ENCODE measurements around the gene FBXL19. TPM values are rescaled to one million over a fixed set of nuclear protein-coding genes. Genes with fewer than 3 reads are reported as not detected.

Gene FBXL19
- total and polyA plus RNA-seq, 9 of the 15 experiments (the other 6 are each of a cell fraction or from before 2014, with no cell fraction given): 0.13 to 48.0 (median 13.5) TPM; not detected in 1

GRCh38 chr16:30893417-30893743 is 30.0 kb upstream of the FBXL19 start:
- H3K36me3 ChIP-seq (ENCODE audit: control insufficient read depth, insufficient read depth, low read length): peaks cover 36% of the 10 kb centered on the region; the same call in 2 of the 3 replicates
- 1% methylated on average over 11 of the region's 11 CpGs for WGBS (ENCODE audit: insufficient coverage, low coverage, missing lambda C conversion rate)
- in situ Hi-C loops (cut with MboI): no loop called here
- TF ChIP-seq POLR2AphosphoS5 (IDR thresholded peaks at IDR 0.05; ENCODE audit: control insufficient read depth, insufficient read depth, low read depth, low read length) (0 out of 2 replicates have a peak, but pooled peaks have one; percentile 3), STAG1 (CRISPR knock-in tag; IDR thresholded peaks at IDR 0.05; ENCODE audit: borderline replicate concordance) (0 out of 2 replicates have a peak, but pooled peaks have one; percentile 5), CXXC5 (CRISPR knock-in tag; IDR thresholded peaks at IDR 0.05) (no peak), ZNF311 (CRISPR knock-in tag; IDR thresholded peaks at IDR 0.05) (no peak), ETV5 (CRISPR knock-in tag; IDR thresholded peaks at IDR 0.05; ENCODE audit: low read depth) (peak; percentile 20), ZBTB40 (IDR thresholded peaks at IDR 0.05) (peak; percentile 46; the same call in 1 of the 2 replicates), ZBTB40 (CRISPR knock-in tag; IDR thresholded peaks at IDR 0.05) (no peak), HLTF (IDR thresholded peaks at IDR 0.05) (no peak), CEBPZ (IDR thresholded peaks at IDR 0.05; ENCODE audit: borderline replicate concordance, low read depth, low read length) (no peak), MEF2A (IDR thresholded peaks at IDR 0.05; ENCODE audit: control insufficient read depth, low read depth, low read length) (no peak)

More at GRCh38 chr16:30893417-30893743, 30.0 kb upstream of the FBXL19 start:
- peaks cover 35 to 47% of the 10 kb centered on the region in 2 experiments for H3K4me1 ChIP-seq (replicated peaks in 1 of 2; ENCODE audit: control insufficient read depth in 2 of 2, insufficient read depth in 2 of 2, low read length in 2 of 2)
- H2AFZ ChIP-seq (ENCODE audit: low read depth, low read length): peak overlapping the region; percentile 90
- no peaks in the 10 kb centered on the region for H3K27me3 ChIP-seq (ENCODE audit: control insufficient read depth in 2 of 2, insufficient read depth in 2 of 2, low read length in 2 of 2)
- peaks cover 22% of the 10 kb centered on the region for H3K79me2 ChIP-seq (ENCODE audit: control insufficient read depth, insufficient read depth, low read length)
- ChIA-PET POLR2A (interaction anchor here (0.6 to 1.6 kb wide), 3 partner anchors 11 to 18 kb away, joined by 3 to 12 read pairs (median 6); no protein-coding TSS in a partner anchor), CTCF (ENCODE audit: low intra/inter-chr PET ratio) (interaction anchor here (1.5 kb wide), 1 partner anchor 48 kb away, joined by 7 read pairs; no protein-coding TSS in a partner anchor)
- no peaks in the 10 kb centered on the region for H4K20me1 ChIP-seq (replicated peaks; ENCODE audit: control insufficient read depth, insufficient read depth, low read length)
- H3K27ac ChIP-seq (ENCODE audit: extremely low read depth, low read depth, low read length): peak overlapping the region; percentile 90
- DNase-seq (ENCODE audit: extremely low read depth in 1 of 4, low spot score in 3 of 4): peak in 3 of 4 experiments; percentile 19 to 59 (median 58)
- no peaks in the 10 kb centered on the region for H3K9me3 ChIP-seq (replicated peaks; ENCODE audit: control insufficient read depth, insufficient read depth, low read depth, low read length)
- no peak for FAIRE-seq
- peak overlapping the region; percentile 67 for H3K4me3 ChIP-seq
- ATAC-seq: no peak
- H3K9me1 ChIP-seq (ENCODE audit: control insufficient read depth, insufficient read depth, low read length): no peaks in the 10 kb centered on the region
- BruUV-seq (replicated peaks): no TSS peak
- intact Hi-C loops (cut with micrococcal nuclease): no loop called here
- peak overlapping the region; percentile 87 to 100 for H3K9ac ChIP-seq (ENCODE audit: insufficient read depth in 1 of 2, low read depth in 2 of 2, low read length in 2 of 2)
- H3K4me2 ChIP-seq (ENCODE audit: insufficient read depth, low read length): peak overlapping the region; percentile 91

Measured in K562 (cell line).